ENCODE results near the gene RARA.

RARA gene

DNA sequence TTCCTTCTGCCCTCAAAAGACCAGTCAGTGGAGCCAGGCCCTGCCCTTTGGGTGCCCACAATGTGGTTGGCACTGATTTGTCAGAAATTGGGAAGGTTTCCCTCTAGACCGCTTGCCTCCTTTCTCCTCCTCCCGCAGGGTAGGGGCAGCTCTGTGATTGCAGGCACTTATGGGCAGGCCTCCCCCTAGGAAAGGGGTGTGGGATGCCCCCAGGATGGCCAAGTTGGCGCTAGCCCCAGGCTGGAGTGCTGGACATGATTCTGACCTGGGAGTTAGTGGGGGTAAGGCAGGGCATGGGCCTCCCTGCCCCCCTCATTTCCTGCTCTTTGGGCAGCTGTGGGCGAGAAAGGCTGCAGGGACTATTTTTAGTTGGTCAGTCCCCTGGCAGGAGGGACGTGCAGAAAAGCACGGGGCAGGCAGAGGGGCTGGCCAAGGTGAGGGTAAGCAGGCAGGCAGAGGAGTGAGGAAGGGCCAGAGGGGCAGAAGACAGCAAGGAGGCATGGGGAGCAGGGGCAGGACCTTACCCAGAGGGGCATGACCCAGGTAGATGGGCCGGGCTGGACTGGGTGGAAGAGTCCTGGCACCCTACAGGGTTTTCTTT lies 3.3 kb downstream of the RARA start:
- ChIA-PET POLR2A (no interaction called here), CTCF (interaction anchor here (1.0 to 17.4 kb wide), 3 partner anchors 8 to 40 kb away, joined by 4 to 649 read pairs (median 12); no protein-coding TSS in a partner anchor)
- no peak for DNase-seq (ENCODE audit: low read depth, low spot score)
- no peak for TF ChIP-seq CTCF (IDR thresholded peaks at IDR 0.05; ENCODE audit: insufficient read depth, low read length, missing control alignments)
- no peak overlapping the region for H3K4me3 ChIP-seq (ENCODE audit: low read depth, low read length)

DNA sequence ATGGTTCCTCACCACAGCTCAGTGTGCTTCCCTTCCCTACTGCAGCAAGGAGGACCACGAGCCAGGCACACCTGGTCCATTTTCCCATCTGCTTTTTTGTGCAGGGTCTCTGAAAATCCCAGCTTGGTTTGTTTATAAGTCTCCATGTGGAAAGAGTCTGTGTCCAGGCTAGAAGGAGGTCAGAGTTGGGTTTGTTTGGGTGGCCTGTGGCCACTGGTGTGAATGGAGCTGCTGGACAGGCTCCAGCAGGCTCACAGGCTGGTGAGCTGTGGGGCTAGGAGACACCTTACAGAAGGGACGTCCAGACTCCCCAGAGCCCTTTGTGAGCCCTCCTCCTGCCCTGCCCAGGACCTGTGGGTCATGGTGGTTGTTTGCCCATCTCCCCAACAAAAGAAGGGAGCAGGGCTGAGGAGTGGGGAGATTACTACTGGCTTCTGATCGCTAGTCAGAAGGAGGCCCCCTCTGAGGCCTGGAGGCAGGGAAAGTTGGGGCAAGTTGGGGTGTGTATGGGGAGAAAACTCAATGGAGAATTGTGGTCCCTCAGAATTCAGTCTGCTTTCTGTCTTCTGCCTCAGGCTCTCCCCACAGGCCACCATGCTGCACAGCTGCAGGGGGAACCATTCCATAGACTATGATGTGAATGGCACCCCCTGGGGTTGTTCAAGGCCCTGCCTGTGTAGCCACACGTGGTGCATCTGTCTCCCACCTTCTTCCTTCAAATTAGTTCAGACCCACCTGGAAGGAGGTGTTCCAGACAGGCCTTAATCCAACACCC lies 4.1 kb downstream of the RARA start:
- CTCF ChIA-PET: interaction anchor here (1.2 to 17.4 kb wide), 2 partner anchors 9 to 39 kb away, joined by 12 to 649 read pairs; no protein-coding TSS in a partner anchor
- POLR2A ChIA-PET: no interaction called here
- H3K4me3 ChIP-seq (ENCODE audit: low read depth, low read length): no peak overlapping the region
- no peak for DNase-seq (ENCODE audit: low read depth, low spot score)
- no peak for TF ChIP-seq CTCF (IDR thresholded peaks at IDR 0.05; ENCODE audit: insufficient read depth, low read length, missing control alignments)

GRCh38 chr17:40313668-40314583 lies 4.9 kb downstream of the RARA start:
- ChIA-PET CTCF (interaction anchor here (2.4 to 4.0 kb wide), 2 partner anchors 8 to 44 kb away, joined by 11 to 110 read pairs; partner anchors contain the start of gene RARA), POLR2A (interaction anchor here (4.3 kb wide), 1 partner anchor 9 kb away, joined by 35 read pairs; no protein-coding TSS in a partner anchor)
- DNase-seq (ENCODE audit: low read depth, low spot score): no peak
- TF ChIP-seq CTCF (IDR thresholded peaks at IDR 0.05; ENCODE audit: insufficient read depth, low read length, missing control alignments): no peak
- H3K4me3 ChIP-seq (ENCODE audit: low read depth, low read length): no peak overlapping the region

DNA sequence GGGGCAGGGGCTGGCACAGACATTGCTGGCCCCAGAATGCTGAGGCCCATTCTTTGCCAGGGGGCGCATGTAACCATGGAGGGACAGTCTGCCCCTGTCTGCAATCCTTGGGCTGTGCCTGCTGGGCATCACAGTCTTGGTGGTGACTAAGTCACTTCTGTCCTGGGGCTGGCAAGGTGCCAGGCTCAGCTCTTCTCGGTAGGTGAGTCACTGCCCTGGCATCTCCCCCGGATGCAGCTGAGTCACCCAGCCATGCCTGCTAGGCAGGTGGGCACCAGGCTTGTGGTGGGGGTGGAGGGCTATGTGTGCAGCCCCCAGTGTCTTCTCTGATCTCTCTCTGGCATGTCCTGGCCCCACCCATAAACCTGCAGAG lies 5.6 kb downstream of the RARA start:
- DNase-seq (ENCODE audit: low read depth, low spot score): no peak
- no peak for TF ChIP-seq CTCF (IDR thresholded peaks at IDR 0.05; ENCODE audit: insufficient read depth, low read length, missing control alignments)
- POLR2A ChIA-PET: interaction anchor here (4.3 kb wide), 1 partner anchor 10 kb away, joined by 35 read pairs; no protein-coding TSS in a partner anchor
- CTCF ChIA-PET: interaction anchor here (1.2 to 4.0 kb wide), 4 partner anchors 9 to 44 kb away, joined by 3 to 110 read pairs (median 10); partner anchors contain the start of gene RARA
- H3K4me3 ChIP-seq (ENCODE audit: low read depth, low read length): no peak overlapping the region; the same call in 1 of the 2 replicates

DNA sequence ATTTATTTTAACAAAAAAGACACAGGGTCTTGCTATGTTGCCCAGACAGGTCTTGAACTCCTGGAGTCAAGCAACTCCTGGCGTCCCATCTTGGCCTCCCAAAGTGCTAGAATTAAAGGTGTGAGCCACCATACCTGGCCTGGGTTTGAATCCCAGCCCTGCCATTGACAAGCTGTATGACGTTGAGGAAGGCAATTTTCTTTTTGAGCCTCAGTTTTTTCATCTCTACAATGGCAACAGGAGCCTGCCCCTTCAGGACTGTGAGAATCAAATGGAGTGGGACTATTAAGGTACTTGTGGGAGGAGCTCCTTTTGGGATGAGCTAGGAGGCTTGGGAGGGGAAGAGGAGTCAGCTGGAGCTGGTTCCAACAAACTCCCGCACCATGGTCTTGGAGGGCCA lies 6.2 kb downstream of the RARA start:
- POLR2A ChIA-PET: interaction anchor here (0.6 to 4.3 kb wide), 3 partner anchors 10 to 236 kb away, joined by 4 to 35 read pairs (median 4); no protein-coding TSS in a partner anchor
- no peak overlapping the region for H3K4me3 ChIP-seq (ENCODE audit: low read depth, low read length)
- CTCF ChIA-PET: interaction anchor here (1.2 to 4.0 kb wide), 4 partner anchors 10 to 43 kb away, joined by 3 to 110 read pairs (median 10); partner anchors contain the start of gene RARA
- no peak for DNase-seq (ENCODE audit: low read depth, low spot score)
- no peak for TF ChIP-seq CTCF (IDR thresholded peaks at IDR 0.05; ENCODE audit: insufficient read depth, low read length, missing control alignments)

Measured in AG04449 (cell line).